GM21528 (cell line): ENCODE measurements around the gene CDHR2.

Source experiments
- ATAC-seq: cut with Tn5 transposase; IDR thresholded peaks from one replicate; pipeline ENCODE4 v1.9.1; 2021; ENCODE audit warnings: mild to moderate bottlenecking, moderate library complexity; ENCODE audit not compliant: unreplicated experiment, low FRiP score

CDHR2 gene

DNA sequence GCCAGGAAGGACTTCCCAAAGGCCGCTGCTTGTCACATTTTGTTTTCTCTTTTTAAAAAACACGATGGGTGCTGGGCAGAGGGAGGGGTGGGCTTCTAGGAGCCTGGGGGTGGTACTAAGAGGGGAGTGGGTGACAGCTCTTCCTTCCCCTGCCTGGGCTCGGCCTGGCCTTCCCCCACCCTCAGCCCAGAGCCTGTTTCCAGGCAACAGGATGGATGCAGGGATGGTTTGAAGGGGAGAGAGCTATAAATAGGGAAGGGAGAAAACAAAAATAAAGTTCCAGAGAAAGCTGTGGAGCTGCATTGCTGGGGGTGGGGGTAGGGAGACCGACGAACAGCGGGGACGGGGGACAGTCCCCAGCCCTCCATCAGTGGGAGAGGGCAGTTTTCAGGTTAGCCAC is 67.4 kb downstream of the CDHR2 start:
- no peak for ATAC-seq

DNA sequence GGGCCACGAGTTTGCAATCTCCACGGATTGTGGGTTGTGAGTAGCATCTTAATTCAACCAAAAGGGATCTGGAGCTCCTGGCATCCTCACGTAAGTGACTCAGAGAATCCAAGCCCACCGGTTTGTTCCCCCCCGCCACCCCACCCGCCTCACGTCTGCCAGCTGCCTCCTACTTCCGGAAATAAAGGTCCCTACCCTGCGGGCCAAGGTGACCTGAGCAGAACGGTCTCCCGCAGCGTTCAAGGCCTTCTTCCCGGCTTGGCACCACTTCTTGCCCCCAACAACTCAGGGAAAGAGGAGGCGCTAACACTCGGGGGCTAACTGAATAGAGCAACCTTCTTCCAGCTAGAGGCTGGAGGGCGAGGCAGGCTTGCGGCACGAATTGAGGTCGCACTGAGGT is 69.6 kb downstream of the CDHR2 start:
- no peak for ATAC-seq

DNA sequence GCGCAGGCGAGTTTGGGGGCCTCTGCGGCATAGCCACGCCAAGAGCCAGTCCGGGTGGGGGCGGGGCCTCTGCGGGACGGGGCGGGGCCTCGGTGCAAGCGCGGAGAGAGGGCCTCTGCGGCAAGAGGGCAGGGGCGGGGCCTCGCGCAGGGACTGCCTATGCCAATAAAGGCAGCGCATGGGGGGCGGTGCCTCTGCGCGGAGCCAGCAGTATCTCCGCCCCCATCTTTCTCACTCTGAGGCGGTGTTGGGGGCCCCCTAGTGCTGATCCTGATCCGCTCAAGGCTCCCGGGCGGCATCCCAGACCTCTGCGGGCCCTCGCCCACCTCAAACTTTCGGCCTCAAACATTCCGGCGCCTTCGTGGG is 70.0 kb downstream of the CDHR2 start:
- no peak for ATAC-seq

DNA sequence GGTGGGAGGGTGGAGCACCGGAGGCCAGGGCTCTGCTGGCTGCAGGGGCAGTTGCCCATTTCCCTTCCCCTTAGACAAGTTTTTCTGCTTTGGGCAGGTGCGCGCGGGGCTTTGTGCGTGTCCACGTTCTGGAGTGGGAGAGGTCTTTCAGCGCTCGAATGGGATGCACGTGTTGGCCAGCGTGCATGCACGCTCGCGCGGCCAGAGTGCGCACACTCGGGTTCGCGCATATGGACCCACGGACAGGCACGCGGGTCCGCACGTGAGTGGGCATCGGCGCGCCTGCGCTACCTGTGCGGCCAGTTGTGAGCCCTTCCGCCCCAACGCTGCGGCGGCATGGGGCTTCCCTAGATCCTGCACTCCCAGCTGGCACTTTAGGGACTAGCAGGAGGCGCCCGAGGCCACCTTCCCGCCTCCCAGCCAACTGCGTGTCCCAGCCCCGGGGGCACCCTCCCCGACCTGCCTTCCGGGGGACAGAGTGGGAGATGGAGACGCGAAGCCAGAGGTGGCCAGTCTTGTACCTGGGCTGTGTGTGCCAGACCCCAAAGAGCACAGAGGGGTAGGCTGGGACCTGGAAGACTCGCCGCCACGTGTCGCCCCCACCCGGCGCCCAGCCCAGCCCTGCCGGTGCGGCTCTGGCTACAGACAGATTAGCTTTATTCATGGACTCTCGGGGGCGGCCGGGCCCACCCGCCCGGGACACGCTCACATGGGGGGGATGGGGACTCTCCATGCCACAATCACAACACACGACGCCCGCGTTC is 70.6 kb downstream of the CDHR2 start:
- ATAC-seq: no peak

DNA sequence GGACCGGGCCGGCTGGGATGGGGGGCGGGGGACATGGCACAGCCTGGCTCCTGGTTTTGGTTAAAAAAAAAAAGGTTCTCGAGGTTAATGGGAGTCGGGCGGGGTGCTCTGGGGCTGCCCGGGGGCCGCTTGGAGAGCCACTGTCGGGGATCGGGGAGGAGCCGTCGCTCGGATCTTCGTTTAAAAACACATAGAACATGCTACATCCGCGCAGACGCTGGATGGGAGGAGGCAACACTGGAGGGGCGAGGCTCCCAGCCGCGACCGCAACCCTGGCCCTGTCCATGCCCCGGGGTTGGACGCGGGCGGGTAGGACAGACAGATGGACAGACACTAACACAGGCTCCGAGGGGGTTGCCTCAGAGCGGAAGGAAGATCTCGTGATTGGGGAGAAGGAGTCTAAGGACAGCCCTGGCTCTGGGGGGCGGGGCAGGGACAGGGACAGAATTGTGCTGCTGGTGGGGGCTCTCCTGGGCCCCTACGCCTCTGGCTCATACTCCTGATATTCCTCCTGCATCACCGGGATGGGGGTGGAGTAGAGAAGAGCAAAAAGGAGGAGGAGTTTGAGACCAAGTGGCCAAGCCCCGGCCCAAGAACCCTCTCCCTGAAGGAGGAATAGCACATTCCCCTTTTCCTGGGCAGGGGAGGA is 71.3 kb downstream of the CDHR2 start:
- ATAC-seq: no peak

DNA sequence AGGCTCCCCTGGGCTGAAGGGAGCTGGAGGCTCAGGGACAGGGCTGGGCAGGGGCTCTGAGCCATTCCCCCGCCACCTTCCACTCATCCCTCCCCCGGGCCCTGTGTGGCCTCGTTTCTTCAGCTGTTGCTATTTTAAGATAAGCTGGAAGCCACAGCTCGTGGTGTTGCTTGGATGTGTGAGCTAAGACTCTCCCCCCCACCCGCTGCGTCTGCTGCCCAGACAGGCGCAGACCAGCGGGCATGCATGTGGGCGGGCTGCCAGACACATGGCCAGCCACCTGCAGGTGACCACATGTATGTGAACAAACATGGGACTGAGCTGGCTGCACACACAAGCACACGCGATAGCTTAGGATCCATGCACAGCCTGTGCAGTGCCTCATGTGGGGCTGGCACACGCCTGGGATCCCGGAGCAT is 72.5 kb downstream of the CDHR2 start:
- no peak for ATAC-seq

DNA sequence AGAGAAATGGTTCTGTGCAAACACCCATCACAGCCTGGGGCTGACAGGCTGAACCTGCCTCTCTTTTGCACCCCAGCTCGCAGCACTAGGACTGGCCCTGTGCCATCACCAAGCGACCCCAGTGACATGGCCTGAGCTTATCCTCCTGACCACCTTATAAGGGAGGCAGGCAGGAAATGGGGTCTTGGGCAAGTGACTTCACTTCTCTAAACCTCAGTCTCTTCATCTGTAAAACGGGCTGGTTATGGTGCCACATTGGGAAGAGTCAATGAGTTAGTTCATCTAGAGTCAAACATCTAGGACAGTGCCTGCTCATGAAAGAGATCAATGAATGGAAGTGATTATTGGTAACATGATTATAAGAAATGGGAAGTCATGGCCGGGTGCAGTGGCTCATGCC is 75.0 kb downstream of the CDHR2 start:
- no peak for ATAC-seq

DNA sequence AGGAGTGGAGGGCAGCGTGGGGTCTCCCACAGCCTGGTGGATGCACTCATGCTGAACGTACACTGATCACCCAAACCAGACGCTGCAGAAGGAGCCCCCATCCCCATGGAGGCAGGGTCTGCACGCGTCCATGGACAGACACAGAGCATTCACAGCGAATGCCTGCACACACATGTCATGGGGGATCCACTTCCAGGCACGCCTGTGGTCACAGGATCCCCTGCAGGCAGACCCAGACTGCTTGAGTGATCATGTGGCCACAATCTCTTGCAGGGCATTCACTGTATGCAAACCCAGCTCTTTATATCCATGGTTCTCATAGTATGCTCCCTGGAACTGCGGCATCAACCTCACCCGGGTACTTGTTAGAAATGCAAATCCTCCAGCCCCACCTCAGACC is 75.8 kb downstream of the CDHR2 start:
- no peak for ATAC-seq

DNA sequence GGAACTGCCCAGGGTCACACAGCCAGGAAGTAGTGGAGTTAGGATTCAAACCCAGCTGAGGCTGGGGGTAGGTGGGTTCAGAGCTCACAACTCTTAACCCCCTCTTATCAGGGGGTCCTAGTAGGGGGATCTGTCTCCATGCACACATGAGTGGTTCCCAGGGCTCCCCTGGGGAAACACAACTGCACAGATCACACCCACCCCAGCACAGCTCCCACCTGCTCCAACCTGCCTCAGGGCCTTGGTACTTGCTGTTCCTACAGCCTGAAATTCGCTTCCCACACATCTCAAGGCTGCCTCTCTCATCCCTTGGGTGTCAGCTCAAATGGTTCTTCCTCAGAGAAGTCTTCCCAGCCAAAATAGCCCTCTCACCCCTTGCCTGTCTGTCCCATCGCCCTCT is 76.4 kb downstream of the CDHR2 start:
- no peak for ATAC-seq

DNA sequence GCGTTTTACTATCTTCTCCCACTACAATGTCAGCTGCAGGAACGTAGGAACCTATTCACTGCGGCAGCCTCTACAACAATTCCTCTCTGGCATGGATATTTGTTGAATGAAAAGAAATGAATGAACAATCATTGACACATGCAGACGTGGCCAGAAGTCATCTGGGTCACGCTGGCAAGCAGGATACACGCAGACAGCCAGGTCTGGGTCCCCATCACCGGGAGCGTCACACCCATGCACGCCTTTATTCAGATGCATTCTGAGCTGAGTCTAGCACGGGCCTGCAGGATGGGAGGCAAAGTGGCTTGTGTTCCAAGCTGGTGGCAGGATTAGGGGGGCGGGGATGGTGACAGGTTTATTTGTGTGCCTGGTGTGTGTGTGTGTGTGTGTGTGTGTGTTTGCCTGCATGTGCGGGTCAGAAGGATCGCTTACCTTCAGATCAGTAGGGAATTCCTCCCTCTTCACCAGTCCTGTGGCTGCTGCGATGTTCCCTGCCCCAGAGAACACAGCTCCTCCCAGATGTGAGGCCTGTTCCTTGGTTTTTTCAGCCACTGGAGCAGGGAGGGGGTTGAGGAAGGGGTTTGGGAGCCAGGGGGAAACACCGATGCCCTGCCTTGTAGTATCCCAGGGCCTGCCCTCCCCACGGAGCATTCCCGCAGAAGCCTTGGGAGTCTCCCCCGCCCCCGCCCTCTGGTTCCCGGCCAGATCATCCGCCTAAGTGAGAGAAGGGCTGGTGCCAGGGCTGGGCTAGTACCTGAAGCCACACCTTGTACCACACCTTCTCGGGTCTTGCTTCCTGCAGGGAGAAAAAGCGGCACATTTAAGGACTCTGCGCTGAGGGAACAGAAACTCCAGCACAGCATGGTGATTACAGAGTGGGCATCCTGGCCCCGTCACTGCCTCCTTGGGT is 77.1 kb downstream of the CDHR2 start:
- no peak for ATAC-seq

DNA sequence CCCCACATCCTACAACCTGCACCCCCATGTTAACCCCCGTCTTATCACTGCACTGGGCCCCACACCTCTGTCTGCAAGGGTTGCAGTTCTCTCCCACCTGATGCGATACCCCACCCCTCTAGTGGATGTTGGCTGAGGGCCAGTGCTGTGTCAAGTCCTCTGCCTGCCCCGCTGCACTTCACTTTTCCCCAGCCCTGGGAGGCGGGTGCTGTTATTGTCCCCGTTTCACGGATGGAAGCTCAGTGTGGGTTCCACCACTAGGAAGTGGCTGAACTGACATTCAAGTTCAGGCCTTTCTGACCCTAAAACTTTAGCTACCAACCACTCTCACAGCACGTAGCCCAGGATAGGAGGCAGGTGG is 77.7 kb downstream of the CDHR2 start:
- ATAC-seq: no peak

DNA sequence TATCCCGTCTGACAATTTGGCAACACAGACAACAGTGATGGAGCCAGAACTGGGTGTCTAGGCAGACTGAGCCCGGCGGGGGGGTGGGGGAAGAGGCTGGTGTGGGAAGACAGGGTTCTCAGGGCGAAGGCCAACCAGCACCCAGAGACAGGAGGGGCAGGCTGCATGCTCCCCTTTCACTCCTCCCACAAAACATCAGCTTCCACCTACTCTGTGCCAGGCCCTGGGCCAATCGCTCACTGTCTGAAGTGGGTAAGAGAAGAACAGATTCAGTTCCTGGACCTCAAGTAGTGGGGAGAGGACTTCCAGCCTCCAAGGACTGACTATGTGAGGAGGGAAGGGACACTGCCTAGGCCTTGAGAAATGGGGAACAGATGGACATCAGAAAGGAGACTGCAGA is 78.4 kb downstream of the CDHR2 start:
- no peak for ATAC-seq

DNA sequence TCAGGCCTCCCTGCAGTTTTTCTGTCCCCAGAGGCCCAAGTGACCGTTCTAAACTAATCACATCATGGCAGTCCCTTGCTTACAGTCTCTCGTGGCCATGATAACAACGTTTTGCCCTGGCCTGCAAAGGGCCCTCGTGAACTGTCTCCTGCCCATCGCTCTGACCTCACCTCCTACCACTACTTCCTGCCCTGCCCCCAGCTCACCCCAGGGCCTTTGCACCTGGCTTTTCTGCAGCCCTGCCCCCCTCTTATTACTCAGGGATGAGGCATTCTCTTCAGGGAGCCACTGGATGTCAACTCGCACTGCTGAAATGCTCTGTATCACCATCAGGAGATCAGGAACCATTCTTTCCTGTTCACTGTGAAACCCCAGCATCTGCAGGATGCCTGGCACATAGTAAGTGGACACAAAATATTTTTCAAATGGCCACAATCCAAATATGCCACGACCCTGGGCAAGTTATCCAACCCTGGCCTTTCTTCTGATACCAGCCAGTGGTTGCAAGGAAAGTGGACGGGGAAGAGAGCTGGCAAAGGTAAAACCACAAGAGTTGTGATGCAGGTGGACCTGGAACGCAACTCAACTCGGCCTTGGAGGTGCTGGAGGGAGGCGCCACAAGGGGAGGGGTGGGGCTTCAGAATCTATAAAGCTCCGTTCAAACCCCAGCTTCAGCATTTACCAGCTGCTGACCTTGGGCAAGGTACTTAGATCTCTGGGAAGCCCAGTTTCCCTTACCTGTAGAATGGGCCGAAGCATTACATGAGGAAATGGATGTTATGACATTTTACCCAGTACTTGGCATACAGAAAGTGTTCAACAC is 79.5 kb downstream of the CDHR2 start:
- ATAC-seq: no peak

DNA sequence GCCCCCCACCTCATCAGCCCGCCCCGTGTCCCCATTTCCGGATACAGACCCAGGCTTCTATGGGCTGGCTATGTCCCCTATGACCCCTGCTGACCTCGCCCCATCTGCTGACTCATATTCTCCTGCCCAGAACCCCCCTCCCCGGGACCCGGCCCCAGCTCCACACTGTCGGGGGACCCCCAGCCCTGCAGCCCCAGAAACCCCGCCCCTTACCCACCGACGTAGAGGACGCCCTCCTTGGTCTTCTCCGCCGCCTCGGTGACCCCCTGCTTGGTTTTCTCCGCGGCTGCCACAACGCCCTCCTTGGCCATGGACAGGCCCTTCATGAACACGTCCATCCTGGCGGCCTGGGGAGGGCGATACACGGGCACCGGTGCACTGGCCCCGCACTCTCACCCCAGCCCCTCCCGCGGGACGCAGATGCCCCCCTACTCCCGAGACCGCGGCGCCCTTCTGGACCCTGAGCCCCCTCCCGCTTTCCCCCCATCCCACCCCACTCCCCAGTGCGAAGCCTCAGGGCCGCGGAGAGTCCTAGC is 80.2 kb downstream of the CDHR2 start:
- no peak for ATAC-seq

DNA sequence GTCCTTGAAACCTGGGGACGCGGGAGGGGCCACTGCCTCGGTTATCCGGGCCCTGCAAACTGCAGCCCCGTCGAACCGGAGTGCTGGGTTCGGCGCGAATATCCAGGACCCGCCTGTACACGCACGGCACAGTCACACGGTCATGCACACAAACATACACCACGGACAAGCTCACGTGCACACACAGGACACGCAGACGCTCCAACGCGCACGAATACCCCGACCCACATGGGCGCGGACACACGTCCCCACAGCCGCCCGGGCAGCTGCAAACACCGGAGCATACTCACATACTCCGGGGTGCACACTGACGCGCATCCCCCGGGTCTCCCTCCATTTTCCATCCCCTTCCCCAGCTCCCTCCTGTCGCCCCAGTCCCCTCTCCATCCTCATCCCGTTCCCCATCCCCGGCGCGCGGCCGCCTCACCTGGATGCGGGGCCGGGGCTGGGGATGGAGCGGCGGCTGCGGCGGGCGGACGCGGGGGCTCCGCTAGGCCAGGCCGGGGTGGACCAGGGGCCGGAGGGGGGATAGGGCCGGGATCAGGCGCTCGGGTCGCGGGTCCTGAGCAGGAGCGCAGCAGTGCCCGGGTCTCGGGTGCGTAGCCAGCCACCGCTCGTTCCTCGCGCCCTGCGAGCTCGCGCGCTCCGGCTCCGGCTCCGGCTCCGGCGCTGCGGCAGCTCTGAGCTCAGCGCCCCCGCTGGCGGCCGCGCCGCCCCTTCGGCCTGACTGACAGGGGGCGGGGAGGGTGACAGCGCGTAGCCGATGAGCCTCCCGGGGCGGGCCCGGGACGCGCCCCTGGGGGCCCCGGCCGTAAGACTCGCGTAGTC is 80.9 kb downstream of the CDHR2 start, which contains the start of the genes EIF4E1B and SNCB:
TSS of gene EIF4E1B (plus strand) at position 823 of the 828 bp plus-strand sequence. CDS start 12,113 bp downstream, outside the sequence.
TSS of gene SNCB (minus strand) at position 682 of the 828 bp plus-strand sequence. CDS start 880 bp downstream, outside the sequence.
- no peak for ATAC-seq

DNA sequence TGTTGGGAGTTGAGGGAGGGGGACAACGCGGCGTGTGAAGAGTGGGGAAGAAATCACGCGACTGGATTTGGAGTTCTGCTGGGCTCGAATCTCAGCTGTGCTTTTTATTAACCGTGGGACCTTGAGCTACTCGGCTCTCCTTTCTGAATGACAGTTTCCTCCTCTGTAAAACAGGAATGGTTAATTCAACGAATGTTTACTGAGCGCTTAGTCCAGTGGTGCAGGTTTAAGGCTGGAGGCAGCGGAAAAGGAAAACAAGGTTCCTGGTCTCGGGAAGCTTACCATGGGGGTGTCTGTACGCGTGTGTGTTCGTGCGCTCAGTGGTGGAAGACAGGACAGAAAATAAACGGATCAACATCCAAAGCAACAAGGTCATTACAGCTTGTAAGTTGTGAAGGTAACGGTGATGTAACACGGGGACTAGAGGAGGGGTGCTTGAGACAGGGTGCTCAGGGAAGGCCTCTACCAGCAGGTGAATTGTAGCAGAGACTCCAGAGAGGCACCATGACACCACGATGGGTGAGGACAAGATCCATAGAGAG is 81.6 kb downstream of the CDHR2 start:
- no peak for ATAC-seq

DNA sequence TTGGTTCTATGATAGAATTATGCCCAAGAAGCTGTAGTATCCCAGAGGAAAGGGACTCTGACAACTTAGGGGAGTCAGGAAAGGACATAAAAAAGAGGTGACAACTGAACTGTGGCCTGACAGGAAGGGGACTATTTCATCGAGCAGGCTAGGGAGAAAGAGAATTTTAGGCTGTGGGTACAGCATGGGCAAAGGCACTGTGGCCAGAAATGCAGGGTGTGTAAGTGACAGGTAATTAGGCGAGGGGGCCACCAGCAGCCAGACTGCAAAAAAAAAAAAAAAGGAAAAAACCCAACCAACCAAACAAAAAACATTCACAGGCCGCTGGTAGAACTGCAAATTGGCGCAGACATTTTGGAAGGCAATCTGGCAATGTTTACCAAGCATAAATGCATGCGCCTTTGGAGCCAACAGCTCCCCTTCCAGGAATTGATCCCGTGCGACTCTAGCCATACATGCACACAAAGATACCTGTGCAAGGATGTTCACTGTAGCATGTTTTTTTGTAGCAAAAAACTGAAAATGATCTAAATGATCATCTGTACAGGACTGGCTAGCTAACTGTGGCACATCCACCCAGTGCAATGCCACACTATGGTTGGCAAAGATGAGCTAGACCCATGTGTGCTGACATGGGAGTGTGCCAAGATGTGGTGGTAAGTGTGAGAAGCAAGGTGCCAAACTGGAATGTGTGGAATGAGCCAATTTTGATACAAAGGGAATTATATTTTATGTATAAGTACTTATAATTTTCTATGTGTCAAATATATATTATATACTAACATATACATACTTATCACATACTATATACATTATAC is 82.5 kb downstream of the CDHR2 start:
- ATAC-seq: no peak

DNA sequence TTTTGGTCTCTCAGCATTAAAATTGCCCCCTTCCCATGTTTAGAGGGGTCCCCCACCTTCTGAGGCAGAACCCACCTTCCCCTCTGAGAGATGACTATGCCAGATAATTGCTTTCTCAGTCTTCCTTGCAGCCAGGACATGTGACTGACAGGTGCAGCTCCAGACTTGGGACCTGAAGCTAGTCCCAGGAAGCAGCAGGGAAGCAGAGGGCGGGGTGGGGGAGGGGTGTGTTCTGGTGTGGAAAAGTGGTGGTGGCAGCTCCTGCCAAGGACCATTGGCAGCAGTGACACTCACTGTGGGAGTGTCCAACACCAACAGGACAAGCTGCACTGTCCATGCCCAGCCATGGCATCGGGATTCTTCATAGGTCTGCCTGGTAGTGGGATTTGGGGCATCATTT is 83.6 kb downstream of the CDHR2 start:
- ATAC-seq: no peak
